ENCODE results near the gene IL17RC. TPM values are rescaled to one million over a fixed set of nuclear protein-coding genes. Genes with fewer than 3 reads are reported as not detected.

IL17RC gene
- total RNA-seq, 1 experiment from 2014 or later = 6.8 TPM

- Histone ChIP-seq H3K23ac (ENCODE audit: insufficient read length, low read depth, low read length) (no peak overlapping the region), H3T11ph (ENCODE audit: low read length) (no peak overlapping the region), H2BK20ac (ENCODE audit: low read depth, low read length, poor library complexity, severe bottlenecking) (no peak overlapping the region), H3K14ac (ENCODE audit: insufficient read depth, low read length) (no peak overlapping the region), H2BK12ac (ENCODE audit: insufficient read length, low read depth, low read length) (no peak overlapping the region), H2AK5ac (ENCODE audit: insufficient read length, low read length) (no peak overlapping the region), H3K27me3 (ENCODE audit: insufficient read depth, low read length) (no peaks in the 10 kb centered on the region; the same call in 1 of the 2 replicates), H3K23me2 (ENCODE audit: insufficient read length, low read depth, low read length, poor library complexity, severe bottlenecking) (no peaks in the 10 kb centered on the region), H4K20me1 (ENCODE audit: control insufficient read depth, insufficient read depth, insufficient read length) (no peaks in the 10 kb centered on the region), H2BK120ac (ENCODE audit: low read depth, low read length, poor library complexity, severe bottlenecking) (no peak overlapping the region), H2BK15ac (ENCODE audit: low read depth, low read length) (no peak overlapping the region), H3K27ac (ENCODE audit: insufficient read length, low read depth, low read length) (no peak overlapping the region), H3K56ac (ENCODE audit: insufficient read length, low read depth, low read length) (no peak overlapping the region), H3K79me2 (ENCODE audit: insufficient read depth, low read length) (peaks cover 6% of the 10 kb centered on the region; the same call in 1 of the 2 replicates), H4K91ac (ENCODE audit: insufficient read length, low read depth, low read length) (no peak overlapping the region), H3K4me1 (ENCODE audit: insufficient read depth, low read length) (no peaks in the 10 kb centered on the region), H4K8ac (replicated peaks; ENCODE audit: insufficient read length, low read depth, low read length) (no peak overlapping the region), H2BK5ac (ENCODE audit: insufficient read length, low read length) (no peak overlapping the region), H3K4ac (ENCODE audit: low read depth, low read length) (no peak overlapping the region), H3K9me3 (ENCODE audit: control insufficient read depth, low read depth, low read length) (no peaks in the 10 kb centered on the region), H2AFZ (ENCODE audit: low read length) (no peak overlapping the region), H3K79me1 (ENCODE audit: insufficient read depth, low read depth, low read length, poor library complexity, severe bottlenecking) (peaks cover 6% of the 10 kb centered on the region), H3K18ac (ENCODE audit: insufficient read length, low read depth, low read length) (no peak overlapping the region), H3K9ac (ENCODE audit: extremely low read depth, insufficient read length, low read length) (no peak overlapping the region), H4K5ac (ENCODE audit: insufficient read length, low read depth, low read length) (no peak overlapping the region), H3K4me2 (ENCODE audit: insufficient read depth, insufficient read length, low read length) (no peak overlapping the region)
- DNase-seq = no peak
- Mint-ChIP-seq H3K4me3 (no peak overlapping the region), H3K4me1 (peaks cover 6 to 16% of the 10 kb centered on the region in 2 experiments), H3K9me3 (no peaks in the 10 kb centered on the region), H3K27me3 (ENCODE audit: low read depth) (no peaks in the 10 kb centered on the region; the same call in 1 of the 2 replicates), H3K36me3 (ENCODE audit: insufficient read depth in 1 of 3, low read depth in 3 of 3) (peaks cover 12 to 19% (median 18%) of the 10 kb centered on the region in 3 experiments), H3K27ac (no peak overlapping the region)
- WGBS (ENCODE audit: extremely low coverage, insufficient read length, low lambda C conversion rate) = no CpG with 5 or more reads among the region's 3 CpGs
- TF ChIP-seq CTCF (conservative IDR thresholded peaks at IDR 0.05) = no peak
Observed at GRCh38 chr3:9888540-9888939, 28.4 kb upstream of the IL17RC start.

All from H9 (cell line).